HepG2 (cell line): ENCODE measurements around the gene PLXNC1. TPM values are rescaled to one million over a fixed set of nuclear protein-coding genes. Genes with fewer than 3 reads are reported as not detected.

Source experiments
- ATAC-seq: fragments of 200-7000 bp; cut with Tn5 transposase; 3 replicates; pipeline ENCODE4 v1.9.1; 2020; ENCODE audit warnings: mild to moderate bottlenecking, moderate library complexity
- BruUV-seq: library from RNA; stranded (reverse); fragments of 400-500 nt; replicated peaks from 2 replicates; lab custom pipeline; 2021; lab: Mats Ljungman, UMichigan
- CTCF ChIA-PET: fragments of 300-600 bp; formaldehyde crosslinking; extraction: SDS; loops from one replicate; lab custom pipeline; 2021; ENCODE audit warnings: low total read pairs, inconsistent platforms, low intra/inter-chr PET ratio; lab: Yijun Ruan, JAX
- POLR2A ChIA-PET: fragments of 350-600 bp; sonication (Branson Sonifier 250); formaldehyde crosslinking; loops from one replicate; lab custom pipeline; 2020; ENCODE audit warnings: antibody characterized with exemption, inconsistent platforms; lab: Yijun Ruan, JAX
- DNase-seq: peaks from one replicate; pipeline ENCODE4 v3.0.0-alpha.2; 2015; ENCODE audit warnings: low spot score
- FAIRE-seq: peaks from 3 replicates; lab custom pipeline; 2011; peaks lifted over from hg19 to GRCh38; lab: Jason Lieb, UNC
- H2AFZ ChIP-seq: one replicate; pipeline ENCODE4 v1.6.1; 2011; ENCODE audit warnings: low read length, inconsistent platforms
- H3K27ac ChIP-seq: fragments of 300-600 bp; 3 replicates; pipeline ENCODE4 v1.8.0; 2011; ENCODE audit warnings: mixed run types, mild to moderate bottlenecking, mixed read lengths, low read length, inconsistent platforms; ENCODE audit not compliant: insufficient read depth; ENCODE audit errors: extremely low read length
- H3K27me3 ChIP-seq, 2 experiments: fragments of 200-600 bp in 1 of 2; 2 replicates in 1 of 2; 3 replicates in 1 of 2; pipeline versions ENCODE4 v1.6.0 to v1.8.0; 2011; ENCODE audit warnings: low read length in 2 of 2, mild to moderate bottlenecking in 2 of 2, moderate library complexity in 2 of 2, inconsistent platforms in 1 of 2; ENCODE audit not compliant: insufficient read depth in 2 of 2, control insufficient read depth in 1 of 2
- H3K36me3 ChIP-seq, 2 experiments: fragments of 200-600 bp in 1 of 2; replicated peaks in 1 of 2; 2 replicates in 1 of 2; 3 replicates in 1 of 2; pipeline versions ENCODE4 v1.5.1 to v1.8.0; 2011; ENCODE audit warnings: low read length in 2 of 2, inconsistent platforms in 1 of 2; ENCODE audit not compliant: insufficient read depth in 2 of 2, control insufficient read depth in 1 of 2
- H3K4me1 ChIP-seq: 2 replicates; pipeline ENCODE4 v1.5.1; 2012; ENCODE audit warnings: low read length, inconsistent platforms; ENCODE audit not compliant: insufficient read depth
- H3K4me2 ChIP-seq: 2 replicates; pipeline ENCODE4 v1.6.0; 2011; ENCODE audit warnings: low read depth, low read length, inconsistent platforms
- H3K4me3 ChIP-seq, 3 experiments: fragments of 200-600 bp in 1 of 3; sonication (generic), shearing (Covaris generic) in 1 of 3; replicated peaks in 1 of 3; 2 replicates each; pipeline ENCODE4 v1.5.1; 2011 to 2016; ENCODE audit warnings: low read length in 3 of 3, inconsistent platforms in 2 of 3, low read depth in 2 of 3, mild to moderate bottlenecking in 2 of 3, control low read depth in 1 of 3, mixed read lengths in 1 of 3; ENCODE audit not compliant: insufficient read depth in 1 of 3
- H3K79me2 ChIP-seq: one replicate; pipeline ENCODE4 v1.6.1; 2011; ENCODE audit warnings: low read length, inconsistent platforms; ENCODE audit not compliant: insufficient read depth
- H3K9ac ChIP-seq: 2 replicates; pipeline ENCODE4 v1.6.0; 2011; ENCODE audit warnings: mild to moderate bottlenecking, low read depth, low read length, inconsistent platforms; ENCODE audit not compliant: insufficient read depth
- H3K9me3 ChIP-seq: 2 replicates; pipeline ENCODE4 v1.5.1; 2012; ENCODE audit warnings: mild to moderate bottlenecking, low read length
- H4K20me1 ChIP-seq: 2 replicates; pipeline ENCODE4 v1.6.0; 2011; ENCODE audit warnings: inconsistent platforms, mild to moderate bottlenecking, low read length, moderate library complexity; ENCODE audit not compliant: insufficient read depth
- HMG20B ChIP-seq: conservative IDR thresholded peaks from 2 replicates; pipeline ENCODE4 v1.6.1; 2016; ENCODE audit warnings: missing genetic modification reagents, missing compliant biosample characterization
- KDM5B ChIP-seq: sonication (generic); formaldehyde crosslinking; IDR thresholded peaks from 2 replicates; pipeline ENCODE4 v1.4.0; 2020; ENCODE audit warnings: missing genetic modification reagents, mild to moderate bottlenecking, borderline replicate concordance
- ZNF121 ChIP-seq: sonication (generic); formaldehyde crosslinking; IDR thresholded peaks from 2 replicates; pipeline ENCODE4 v1.5.0; 2020; ENCODE audit warnings: mild to moderate bottlenecking, missing genetic modification reagents
- ZNF432 ChIP-seq: sonication (generic); formaldehyde crosslinking; IDR thresholded peaks from 2 replicates; pipeline ENCODE4 v1.5.0; 2020; ENCODE audit warnings: missing genetic modification reagents, mild to moderate bottlenecking, borderline replicate concordance
- WGBS: methylation state at CpG from one replicate; pipeline ENCODE4 v1.1.6; 2017; ENCODE audit warnings: low lambda C conversion rate; 5-methylcytosine and 5-hydroxymethylcytosine counted together
- in situ Hi-C: cut with HindIII; loops from 2 replicates; pipeline ENCODE4 v1.10.0; 2017; ENCODE audit warnings: low pct_unique_long_range_greater_than_20kb; ENCODE audit not compliant: extremely low pct_ligation_motif_present
- intact Hi-C: fragments of 100-400 bp; cut with micrococcal nuclease; formaldehyde crosslinking; loops from one replicate; pipeline ENCODE4 v1.10.0; 2022; ENCODE audit not compliant: unreplicated experiment
- polyA plus RNA-seq, 8 experiments: library from polyadenylated mRNA; depleted of rRNA in 3 of 8; stranded (reverse) in 7 of 8; unstranded in 1 of 8; fragments of >200 nt; fragmentation: Illumina TruSeq in 4 of 8; extraction: Trizol in 4 of 8; gene quantifications; 2 replicates each; pipeline versions ENCODE4 v1.2.1 to v1.2.3, GENCODE V29; 2011 to 2016; ENCODE audit warnings: low read depth in 4 of 8, missing spikeins in 1 of 8, mixed read lengths in 1 of 8; ENCODE audit not compliant: insufficient read depth in 1 of 8
- total RNA-seq, 5 experiments: library from RNA; depleted of rRNA; stranded (reverse); fragments of >200 nt; fragmentation: Illumina TruSeq; extraction: Trizol; gene quantifications; 2 replicates each; pipeline ENCODE4 v1.2.3, GENCODE V29; 2016; ENCODE audit warnings: low read depth in 1 of 5
- TF ChIP-seq, protein P1 (sequence below): sonication (generic); formaldehyde crosslinking; IDR thresholded peaks from 2 replicates; pipeline ENCODE4 v1.4.0; 2020; ENCODE audit warnings: missing genetic modification reagents, borderline replicate concordance

Gene PLXNC1
- total and polyA plus RNA-seq, 2 of the 13 experiments (the other 11 are each of a cell fraction or from before 2014, with no cell fraction given), result 6.6 to 11.2 TPM

DNA sequence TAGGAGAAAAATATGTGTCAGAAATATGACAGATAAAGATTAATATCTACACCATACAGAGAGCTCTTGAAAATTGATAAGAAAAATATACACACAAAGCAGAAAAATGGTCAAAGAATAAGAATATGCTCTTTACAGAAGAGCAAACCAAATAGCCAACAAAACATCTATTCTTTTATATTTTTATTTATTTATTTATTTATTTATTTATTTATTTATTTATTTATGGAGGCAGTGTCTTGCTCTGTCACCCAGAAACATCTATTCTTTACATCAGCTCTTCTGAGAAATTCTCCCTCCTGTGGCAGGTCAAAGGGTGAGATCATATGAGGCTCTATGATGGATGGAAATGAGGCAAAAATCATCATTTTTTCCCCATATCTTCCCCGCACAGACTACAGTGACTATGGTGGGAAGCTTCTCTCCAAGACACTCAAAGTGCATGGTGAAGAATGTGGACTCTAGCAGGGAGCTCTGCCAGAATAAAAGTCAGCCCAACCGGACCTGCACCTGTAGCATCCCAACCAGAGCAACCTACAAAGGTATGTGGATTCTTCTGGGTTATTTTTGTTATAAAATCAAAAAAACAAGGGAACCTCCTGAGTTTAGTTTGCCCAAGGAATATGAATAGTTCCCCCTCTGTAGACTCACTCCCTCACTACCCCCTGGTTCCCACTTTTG, 71.4 kb downstream of the PLXNC1 start:
- Histone ChIP-seq H3K79me2 (no peaks in the 10 kb centered on the region), H3K9ac (no peak overlapping the region), H3K4me3 (no peak overlapping the region), H4K20me1 (no peaks in the 10 kb centered on the region), H3K9me3 (no peaks in the 10 kb centered on the region), H3K27me3 (no peaks in the 10 kb centered on the region), H3K27ac (no peak overlapping the region)
- in situ Hi-C loops, result no loop called here
- CTCF ChIA-PET, result no interaction called here
- no peak for DNase-seq
- no TSS peak for BruUV-seq
- no peak for FAIRE-seq
- TF ChIP-seq, protein P1, sequence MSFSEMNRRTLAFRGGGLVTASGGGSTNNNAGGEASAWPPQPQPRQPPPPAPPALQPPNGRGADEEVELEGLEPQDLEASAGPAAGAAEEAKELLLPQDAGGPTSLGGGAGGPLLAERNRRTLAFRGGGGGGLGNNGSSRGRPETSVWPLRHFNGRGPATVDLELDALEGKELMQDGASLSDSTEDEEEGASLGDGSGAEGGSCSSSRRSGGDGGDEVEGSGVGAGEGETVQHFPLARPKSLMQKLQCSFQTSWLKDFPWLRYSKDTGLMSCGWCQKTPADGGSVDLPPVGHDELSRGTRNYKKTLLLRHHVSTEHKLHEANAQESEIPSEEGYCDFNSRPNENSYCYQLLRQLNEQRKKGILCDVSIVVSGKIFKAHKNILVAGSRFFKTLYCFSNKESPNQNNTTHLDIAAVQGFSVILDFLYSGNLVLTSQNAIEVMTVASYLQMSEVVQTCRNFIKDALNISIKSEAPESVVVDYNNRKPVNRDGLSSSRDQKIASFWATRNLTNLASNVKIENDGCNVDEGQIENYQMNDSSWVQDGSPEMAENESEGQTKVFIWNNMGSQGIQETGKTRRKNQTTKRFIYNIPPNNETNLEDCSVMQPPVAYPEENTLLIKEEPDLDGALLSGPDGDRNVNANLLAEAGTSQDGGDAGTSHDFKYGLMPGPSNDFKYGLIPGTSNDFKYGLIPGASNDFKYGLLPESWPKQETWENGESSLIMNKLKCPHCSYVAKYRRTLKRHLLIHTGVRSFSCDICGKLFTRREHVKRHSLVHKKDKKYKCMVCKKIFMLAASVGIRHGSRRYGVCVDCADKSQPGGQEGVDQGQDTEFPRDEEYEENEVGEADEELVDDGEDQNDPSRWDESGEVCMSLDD (CRISPR knock-in tag), result no peak
- TF ChIP-seq ZNF121 (CRISPR knock-in tag) (no peak), ZNF432 (CRISPR knock-in tag) (no peak), HMG20B (CRISPR knock-in tag) (no peak), KDM5B (CRISPR knock-in tag) (no peak)
- TF ChIP-seq, all 625 proteins: peak for 0
- 100% methylated on average over 2 of the region's 2 CpGs for WGBS
- no peak overlapping the region for H2AFZ ChIP-seq
- POLR2A ChIA-PET, result no interaction called here
- H3K36me3 ChIP-seq, result peaks cover 11 to 16% of the 10 kb centered on the region in 2 experiments
- intact Hi-C loops, result no loop called here
- peaks cover 8% of the 10 kb centered on the region for H3K4me1 ChIP-seq
- no peak for ATAC-seq
- no peak overlapping the region for H3K4me2 ChIP-seq
